ENCODE data around the gene TP53INP2.

Gene TP53INP2

DNA sequence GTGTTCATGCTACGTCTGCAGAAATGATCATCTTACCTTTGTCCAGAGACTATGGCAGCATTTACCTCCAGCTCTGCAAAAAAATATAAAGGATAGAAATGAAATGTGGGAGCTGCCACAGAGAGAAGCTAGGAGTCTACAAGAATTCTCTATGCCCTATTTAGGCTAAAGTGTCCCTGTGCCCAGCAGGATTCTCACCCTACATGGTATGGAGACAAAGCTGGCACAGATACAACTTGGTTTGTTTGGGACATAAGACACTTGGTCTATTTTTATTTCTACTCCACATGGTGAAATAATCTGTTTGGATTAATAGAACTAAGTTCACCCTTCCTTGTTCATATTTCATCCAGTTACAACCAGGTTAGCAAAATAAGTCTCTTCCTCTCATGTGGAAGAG lies 28.4 kb downstream of the TP53INP2 start:
- DNase-seq: no peak

DNA sequence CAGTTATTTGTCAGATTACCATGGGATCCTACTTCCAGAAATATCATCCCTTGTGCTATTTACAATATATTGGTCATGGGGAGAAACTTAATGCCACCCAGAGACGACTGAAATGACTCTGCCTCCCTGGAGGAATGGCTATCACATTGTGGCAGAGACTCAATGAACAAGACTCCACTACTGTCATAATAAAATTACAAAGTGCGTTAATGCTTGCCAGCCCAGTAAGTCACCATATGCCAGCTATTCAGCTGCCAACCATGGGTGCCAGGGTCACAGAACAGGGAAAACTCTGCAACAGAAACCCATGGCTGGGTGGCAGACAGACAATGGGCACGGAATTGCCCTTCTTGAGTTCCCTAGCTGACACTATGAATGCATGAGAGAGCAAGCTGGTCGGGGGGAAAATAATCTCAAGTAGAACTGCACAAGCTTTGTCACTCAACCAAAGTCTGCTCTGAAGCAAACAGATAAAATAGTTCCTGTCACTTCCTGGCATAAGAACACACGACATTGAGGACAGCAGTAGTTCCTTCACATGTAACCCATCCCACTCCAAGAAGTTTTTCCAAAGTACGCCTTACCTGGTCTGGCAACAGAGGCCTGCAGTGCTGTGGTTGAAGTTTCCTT lies 32.1 kb downstream of the TP53INP2 start:
- DNase-seq: no peak

DNA sequence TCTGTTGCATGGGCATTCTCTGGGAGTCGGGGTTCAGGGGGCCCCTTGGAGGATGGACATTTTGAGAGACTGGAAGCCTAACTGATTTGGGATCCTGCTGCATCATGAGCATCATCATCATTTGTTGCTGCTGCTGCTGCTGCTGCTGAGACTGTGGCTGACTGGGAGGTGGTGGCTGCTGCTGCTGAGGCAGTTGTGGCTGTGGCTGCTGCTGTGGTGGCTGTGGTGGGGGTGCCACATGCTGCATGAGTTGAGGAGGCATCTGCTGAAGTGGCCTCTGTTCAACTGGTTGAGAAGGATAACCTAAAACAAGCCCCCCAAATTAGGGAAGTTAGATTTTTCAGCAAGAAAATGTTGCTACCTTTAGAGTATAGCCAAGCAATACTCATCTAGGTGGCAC lies 38.9 kb downstream of the TP53INP2 start:
- DNase-seq: no peak

DNA sequence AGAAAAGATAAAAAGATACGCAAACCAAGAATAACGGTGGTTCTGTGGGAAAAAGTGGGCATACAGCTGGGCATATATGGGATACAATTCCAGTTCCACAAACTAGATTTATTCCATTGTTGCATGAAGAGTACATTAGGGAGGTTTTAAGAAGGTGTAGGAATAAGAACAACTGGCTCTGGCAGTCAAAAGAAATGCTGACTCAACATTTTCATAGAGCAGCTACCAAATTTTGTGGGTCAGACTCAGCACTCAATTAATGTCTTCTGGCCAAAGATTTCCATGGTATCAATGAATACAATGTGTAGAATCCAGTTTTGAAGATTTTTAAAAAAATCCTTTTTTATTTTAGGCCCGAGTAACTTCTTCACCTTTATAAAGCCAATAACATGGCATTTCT lies 40.2 kb downstream of the TP53INP2 start:
- no peak for DNase-seq

DNA sequence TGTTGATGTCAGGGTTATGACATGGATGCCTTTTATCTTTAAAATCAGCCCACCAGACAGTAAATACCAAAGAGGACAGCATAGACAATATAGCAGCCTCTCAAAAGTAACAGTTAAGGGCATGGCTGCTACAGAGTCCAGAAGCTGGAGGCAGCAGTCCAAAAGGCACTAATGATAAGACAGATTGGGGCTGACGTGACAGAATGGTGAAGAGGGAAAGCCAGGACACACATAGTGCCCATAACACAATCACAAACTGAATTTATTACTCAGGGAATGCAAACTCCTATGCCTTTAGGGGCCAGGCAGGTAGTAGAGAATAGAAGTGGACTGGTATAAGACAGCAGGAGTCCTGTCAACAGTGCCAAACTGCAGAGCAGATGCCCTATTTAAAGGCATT lies 40.7 kb downstream of the TP53INP2 start:
- DNase-seq: no peak

DNA sequence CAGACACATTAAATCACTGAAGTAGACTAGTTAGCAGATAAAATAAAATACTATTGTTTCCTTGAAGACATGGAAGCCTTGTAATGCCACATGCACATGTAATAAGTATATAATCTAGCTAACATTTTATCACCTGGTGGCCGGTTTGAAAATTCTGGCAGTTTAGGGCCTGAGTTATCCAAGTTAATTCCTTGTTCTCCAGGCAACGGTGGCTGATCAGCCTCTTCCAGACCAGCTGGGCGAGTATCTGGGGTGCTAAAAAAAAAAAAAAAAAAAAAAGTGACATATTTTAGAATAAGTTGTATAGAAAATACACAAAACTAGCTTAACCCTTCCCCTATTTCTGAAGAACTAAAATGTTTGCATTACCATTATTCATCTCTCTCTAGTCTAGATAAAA lies 42.5 kb downstream of the TP53INP2 start:
- no peak for DNase-seq

DNA sequence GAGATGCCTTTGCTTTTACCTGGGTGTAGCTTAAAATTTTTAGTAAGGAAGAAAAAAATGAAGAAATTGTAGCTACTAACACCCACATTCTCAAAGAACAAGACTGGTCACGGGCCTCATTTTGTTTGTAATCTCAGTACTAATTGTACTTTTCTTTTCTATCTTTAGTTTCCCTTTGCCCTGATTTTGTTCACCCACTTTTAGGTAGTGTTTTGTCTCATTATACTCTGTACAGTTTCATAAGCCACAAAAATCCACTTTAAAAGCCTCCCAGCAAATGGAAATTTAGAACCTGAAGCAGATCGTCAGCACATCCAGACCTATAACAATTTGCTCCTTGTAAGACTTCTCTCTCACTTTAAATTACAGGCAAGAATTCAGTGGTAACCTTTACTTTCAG lies 43.3 kb downstream of the TP53INP2 start:
- DNase-seq: no peak

DNA sequence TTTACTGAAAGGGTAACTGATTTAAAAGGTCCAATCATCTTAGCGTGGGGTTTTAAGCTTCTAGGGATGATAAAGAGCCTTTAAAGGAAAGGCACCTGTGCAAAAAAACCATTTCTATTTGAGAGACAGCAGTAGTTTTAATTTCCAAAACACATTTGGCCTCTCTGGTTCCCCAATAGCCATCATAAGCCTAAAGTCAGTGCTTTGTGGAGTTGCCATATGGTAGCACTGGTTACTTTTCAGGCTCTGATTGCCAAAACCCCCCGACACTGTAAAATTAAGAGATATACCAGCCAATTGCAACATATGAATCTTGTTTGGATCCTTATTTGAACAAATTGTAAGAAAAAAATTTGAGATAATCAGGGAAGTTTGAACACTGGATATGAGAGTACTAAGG lies 44.6 kb downstream of the TP53INP2 start:
- DNase-seq: no peak

DNA sequence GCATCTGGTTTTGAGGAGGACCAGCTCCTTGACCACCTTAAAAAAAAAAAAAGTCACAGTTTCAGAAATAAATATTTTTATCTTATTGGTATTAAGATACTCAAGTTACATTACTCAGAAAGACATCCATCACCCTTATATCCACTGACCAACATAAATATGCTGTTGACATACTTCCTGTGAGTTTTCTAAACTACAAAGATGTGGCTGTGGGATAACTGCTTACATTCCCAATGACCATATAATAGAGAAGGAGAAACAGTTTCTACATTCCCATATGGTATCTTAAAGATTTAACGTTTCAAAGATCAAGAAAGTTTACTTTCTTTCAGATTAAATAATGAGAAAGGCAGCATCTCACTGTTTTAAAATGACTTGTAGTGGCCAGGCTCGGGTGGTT lies 46.3 kb downstream of the TP53INP2 start:
- DNase-seq: no peak

DNA sequence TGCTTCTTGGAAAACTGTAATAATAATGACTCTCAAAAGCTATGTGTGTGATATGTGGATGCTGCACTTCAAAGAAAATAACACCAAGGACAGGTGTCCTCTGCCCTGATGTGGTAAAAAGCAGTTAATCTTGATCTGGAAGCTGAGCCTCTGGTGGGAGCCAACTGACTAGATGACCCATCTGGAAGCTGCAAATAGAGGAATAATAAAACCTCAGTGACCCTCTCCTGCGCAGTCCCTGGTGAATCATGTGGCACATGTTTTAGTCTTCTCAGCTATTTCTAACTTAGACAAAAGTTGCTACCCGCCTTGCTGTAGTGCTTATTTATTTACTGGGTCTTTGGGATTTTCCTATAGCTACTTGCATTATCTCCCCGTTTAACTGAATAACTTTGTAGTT lies 47.3 kb downstream of the TP53INP2 start:
- DNase-seq: no peak

DNA sequence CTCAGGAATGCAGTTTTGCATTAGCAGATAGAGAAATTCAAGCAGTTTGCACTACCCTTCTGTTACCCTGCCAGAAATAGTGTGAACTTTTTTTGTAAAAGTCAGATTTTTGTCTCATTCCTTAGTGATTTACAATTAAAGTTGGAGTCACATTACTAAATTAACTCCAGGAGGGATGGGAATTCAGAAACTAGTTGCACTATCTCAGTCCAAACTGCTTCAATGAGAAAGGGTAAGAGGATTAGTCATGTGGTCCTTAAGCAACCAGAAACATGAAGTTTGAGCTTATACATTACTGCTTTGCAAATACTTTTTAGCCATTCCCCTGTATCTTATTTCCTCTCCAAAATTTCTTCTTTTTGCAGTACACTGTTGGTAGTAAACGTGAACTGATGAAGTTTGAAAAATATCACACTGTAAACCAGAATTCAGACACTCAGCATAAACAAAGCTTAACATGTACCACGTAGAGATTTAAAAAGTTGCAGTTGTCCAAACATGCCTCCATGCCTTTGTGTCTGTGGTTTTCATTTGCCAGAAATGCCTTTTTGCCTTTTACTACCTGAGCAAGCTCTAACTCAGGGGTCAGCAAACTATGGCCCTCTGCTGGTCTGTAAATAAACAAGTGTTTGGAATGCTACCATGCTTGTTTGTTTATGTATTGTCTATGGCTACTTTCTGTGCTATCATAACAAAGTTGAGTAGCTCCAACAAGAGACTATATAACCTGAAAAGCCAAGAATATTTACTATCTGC lies 49.7 kb downstream of the TP53INP2 start:
- no peak for DNase-seq

DNA sequence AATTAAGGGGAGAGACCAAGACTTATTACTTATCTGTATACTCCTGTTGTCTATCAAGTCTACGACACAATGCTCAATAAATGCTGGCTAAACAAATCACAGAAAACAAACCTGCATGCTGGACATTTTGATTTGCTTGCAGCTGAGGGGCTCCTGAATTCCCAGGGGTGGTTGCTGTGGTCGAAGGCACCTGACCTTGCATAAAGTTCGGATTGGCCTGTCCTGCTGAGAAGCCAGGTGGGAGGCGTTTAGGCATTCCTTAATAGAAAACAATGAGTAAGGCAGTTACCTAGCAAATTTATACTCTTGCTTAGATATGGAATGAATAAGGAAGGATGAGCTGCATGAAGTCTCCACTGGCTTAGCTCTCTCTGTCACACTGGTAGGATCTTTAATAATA lies 50.5 kb downstream of the TP53INP2 start:
- no peak for DNase-seq

DNA sequence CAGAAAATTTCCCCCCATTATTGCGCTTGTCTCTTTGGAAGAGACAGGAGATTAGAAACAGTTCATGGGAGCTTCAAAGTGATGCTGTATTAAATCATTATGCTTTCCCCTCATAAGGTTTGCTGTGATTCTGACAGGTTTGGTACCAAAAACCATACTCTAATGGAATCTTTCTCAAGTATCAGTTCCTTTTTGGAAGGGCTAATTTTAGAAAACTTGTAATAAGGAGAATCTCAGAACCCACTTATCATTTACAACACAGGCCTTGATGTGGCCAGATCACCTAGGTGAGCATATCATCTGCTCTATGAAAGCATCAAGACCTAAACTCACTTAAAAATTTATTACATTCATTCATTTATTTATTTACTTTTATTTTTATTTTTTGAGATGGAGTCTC lies 51.2 kb downstream of the TP53INP2 start:
- no peak for DNase-seq

DNA sequence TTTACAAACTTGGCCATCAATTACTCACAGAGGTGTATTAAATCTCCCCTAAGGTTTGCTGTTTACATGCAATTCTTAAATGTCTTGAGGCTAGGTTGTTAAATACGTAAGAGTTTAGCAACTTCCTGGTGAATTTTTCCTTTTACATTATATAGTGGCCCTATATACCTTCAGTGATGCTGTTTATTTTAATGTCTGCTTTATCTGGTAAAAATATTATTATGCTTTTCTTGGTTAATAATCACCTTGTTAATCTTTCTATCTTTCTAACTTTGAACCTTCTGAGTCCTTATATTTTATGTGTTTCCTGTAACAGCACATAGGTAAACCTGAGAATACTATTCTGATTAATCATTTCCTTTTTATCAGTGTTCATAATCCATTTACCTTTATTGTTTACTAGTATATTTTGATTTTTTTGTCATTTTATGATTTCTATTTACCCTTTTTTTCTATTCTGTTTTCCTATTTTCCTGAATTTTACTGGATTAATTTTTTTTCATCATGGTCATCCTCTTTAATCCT lies 57.9 kb downstream of the TP53INP2 start:
- DNase-seq: no peak
